H1 (cell line): Measurements from ENCODE around the gene ATG16L2.

Experiments
- CEBPB ChIP-seq: IDR thresholded peaks from 2 replicates; pipeline ENCODE4 v1.6.1; 2012; ENCODE audit warnings: low read depth, low read length
- CHD2 ChIP-seq: IDR thresholded peaks from 2 replicates; pipeline ENCODE4 v1.6.1; 2012; ENCODE audit warnings: low read length, improper control_type of control experiment
- EGR1 ChIP-seq: IDR thresholded peaks from 2 replicates; pipeline ENCODE4 v1.6.1; 2011; ENCODE audit warnings: low read depth, low read length, borderline replicate concordance
- EZH2 ChIP-seq: fragments of 200-600 bp; sonication (generic); IDR thresholded peaks from 2 replicates; pipeline ENCODE4 v1.7.1; 2012; ENCODE audit warnings: low read depth, mild to moderate bottlenecking, moderate library complexity, low read length, inconsistent platforms; ENCODE audit not compliant: severe bottlenecking
- RFX5 ChIP-seq: IDR thresholded peaks from 2 replicates; pipeline ENCODE4 v1.6.1; 2011; ENCODE audit warnings: low read depth, low read length, improper control_type of control experiment, borderline replicate concordance
- SIN3A ChIP-seq, 2 experiments: IDR thresholded peaks in 1 of 2; conservative IDR thresholded peaks in 1 of 2; 2 replicates each; pipeline ENCODE4 v1.6.1; 2011 to 2012; ENCODE audit warnings: low read length in 2 of 2, improper control_type of control experiment in 1 of 2, low read depth in 1 of 2, mild to moderate bottlenecking in 1 of 2
- TF ChIP-seq, protein P1 (sequence below), 3 experiments: IDR thresholded peaks; 1 replicate in 2 of 3; 2 replicates in 1 of 3; pipeline versions ENCODE4 v1.5.1 to v1.6.1; 2011; ENCODE audit warnings: low read length in 3 of 3, mild to moderate bottlenecking in 3 of 3, inconsistent platforms in 2 of 3, low read depth in 1 of 3, moderate library complexity in 1 of 3; ENCODE audit not compliant: insufficient read depth in 1 of 3; ENCODE audit errors: control extremely low read depth in 1 of 3
- TF ChIP-seq, protein P2 (sequence below): IDR thresholded peaks from 2 replicates; pipeline ENCODE4 v1.6.1; 2011; ENCODE audit warnings: low read depth, mild to moderate bottlenecking, low read length; ENCODE audit not compliant: insufficient read depth

DNA sequence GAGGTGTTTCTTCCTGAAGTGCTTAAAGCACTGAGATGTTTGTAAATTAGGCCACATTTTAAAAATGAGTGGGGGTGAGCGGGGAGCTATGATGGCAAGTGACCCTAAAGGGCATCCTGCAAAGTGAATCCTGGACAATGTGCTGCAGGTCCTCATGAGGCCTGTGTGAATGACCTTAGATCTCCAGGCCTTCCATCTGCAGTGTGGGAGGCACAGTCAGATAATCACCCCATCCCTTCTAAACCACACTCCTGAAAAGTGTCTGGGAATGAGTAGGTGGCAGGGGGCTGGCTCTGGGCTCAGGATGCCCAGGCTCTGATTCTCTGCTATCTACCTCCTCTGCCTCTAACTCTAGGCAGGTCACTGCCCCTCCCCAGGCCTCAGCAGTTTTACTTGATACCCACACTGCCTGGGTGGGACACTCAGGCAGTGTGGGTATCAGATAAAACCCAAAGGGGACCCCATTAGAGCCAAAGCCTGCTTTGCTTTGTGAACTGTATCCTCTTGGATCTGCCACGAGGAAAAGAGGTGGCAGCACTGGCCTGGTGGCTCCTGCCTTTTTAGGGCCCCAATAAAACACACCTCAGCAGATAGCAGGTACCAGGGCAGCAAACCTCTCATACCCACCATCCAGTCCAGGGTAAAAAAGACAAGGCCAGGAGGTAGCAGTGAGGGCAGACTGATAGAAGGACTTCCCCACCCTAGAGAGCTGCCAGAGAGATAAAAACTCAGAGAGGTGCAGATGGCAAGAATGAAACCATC is 30.9 kb upstream of the ATG16L2 start:
- TF ChIP-seq, protein P1, sequence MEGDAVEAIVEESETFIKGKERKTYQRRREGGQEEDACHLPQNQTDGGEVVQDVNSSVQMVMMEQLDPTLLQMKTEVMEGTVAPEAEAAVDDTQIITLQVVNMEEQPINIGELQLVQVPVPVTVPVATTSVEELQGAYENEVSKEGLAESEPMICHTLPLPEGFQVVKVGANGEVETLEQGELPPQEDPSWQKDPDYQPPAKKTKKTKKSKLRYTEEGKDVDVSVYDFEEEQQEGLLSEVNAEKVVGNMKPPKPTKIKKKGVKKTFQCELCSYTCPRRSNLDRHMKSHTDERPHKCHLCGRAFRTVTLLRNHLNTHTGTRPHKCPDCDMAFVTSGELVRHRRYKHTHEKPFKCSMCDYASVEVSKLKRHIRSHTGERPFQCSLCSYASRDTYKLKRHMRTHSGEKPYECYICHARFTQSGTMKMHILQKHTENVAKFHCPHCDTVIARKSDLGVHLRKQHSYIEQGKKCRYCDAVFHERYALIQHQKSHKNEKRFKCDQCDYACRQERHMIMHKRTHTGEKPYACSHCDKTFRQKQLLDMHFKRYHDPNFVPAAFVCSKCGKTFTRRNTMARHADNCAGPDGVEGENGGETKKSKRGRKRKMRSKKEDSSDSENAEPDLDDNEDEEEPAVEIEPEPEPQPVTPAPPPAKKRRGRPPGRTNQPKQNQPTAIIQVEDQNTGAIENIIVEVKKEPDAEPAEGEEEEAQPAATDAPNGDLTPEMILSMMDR (IDR thresholded peaks at IDR 0.05; ENCODE audit: control extremely low read depth in 1 of 3, insufficient read depth in 1 of 3, low read depth in 1 of 3, low read length in 3 of 3), result no peak
- TF ChIP-seq SIN3A (conservative IDR thresholded peaks at IDR 0.05 in 1 of 2, IDR thresholded peaks at IDR 0.05 in 1 of 2; ENCODE audit: low read depth in 1 of 2, low read length in 2 of 2), result no peak
- no peak for TF ChIP-seq CHD2
- no peak for TF ChIP-seq CEBPB
- TF ChIP-seq, protein P2, sequence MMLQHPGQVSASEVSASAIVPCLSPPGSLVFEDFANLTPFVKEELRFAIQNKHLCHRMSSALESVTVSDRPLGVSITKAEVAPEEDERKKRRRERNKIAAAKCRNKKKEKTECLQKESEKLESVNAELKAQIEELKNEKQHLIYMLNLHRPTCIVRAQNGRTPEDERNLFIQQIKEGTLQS, result no peak
- no peak for TF ChIP-seq RFX5
- no peak for TF ChIP-seq EZH2
- TF ChIP-seq EGR1, result no peak
